GM19193 (cell line): ENCODE data around the gene PFKP.

ENCODE experiments used
- POLR2A ChIP-seq: IDR thresholded peaks from 4 replicates; pipeline ENCODE4 v1.6.1; 2011; ENCODE audit not compliant: insufficient read depth, insufficient read length; ENCODE audit errors: extremely low read depth

Gene PFKP

DNA sequence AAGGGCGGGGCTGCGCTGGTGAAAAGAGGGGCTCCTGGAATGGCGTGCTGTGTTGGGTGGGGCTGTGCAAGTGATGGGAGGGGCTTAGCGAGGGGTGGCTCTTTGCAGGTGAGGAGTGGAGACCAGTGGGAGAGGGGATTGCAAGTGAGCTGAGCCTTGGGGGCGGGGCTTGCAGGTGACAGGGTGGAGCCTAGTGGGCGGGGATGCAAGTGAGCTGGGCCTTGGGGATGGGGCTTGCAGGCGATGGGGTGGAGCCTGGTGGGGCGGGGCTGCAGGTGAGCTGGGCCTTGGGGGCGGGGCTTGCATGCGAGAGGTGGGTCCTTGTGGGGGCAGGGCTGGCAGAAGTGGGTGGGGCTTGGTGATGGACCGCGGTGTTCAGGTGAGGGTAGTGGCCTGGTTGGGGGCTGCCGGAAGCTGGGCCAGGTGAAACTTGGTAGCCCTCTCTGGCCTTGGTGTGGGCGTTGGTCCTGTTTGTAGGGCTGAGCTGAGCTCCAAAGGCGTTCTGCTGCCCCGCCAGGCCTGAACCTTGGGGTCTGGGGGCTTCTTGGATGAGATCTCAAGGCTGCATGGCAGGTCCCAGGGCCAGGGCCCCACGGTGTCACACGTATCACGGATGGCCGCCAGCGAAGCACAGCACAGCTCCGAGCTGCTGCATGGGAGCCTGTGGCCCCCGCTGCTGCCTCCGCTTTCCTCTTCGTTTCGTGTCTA lies 106.0 kb downstream of the PFKP start:
- TF ChIP-seq POLR2A = no peak

DNA sequence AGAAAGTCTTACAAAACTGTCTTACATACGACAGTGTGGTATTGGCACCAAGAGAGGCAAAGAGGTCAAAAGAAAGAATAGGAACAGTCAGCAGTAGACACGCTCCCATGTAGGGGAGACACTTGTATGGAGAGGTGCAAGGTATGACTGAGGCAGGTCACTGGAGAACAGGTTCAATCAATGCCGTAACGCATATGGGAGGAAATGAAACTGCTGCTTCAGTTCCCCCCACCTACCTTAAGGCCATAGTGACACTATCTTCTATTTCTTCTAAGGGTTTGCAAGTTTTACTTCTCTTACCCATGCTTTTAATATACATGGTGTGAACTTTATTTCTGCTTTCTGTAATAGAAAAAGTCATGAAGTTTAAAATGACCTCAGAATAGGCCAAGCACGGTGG lies 110.7 kb downstream of the PFKP start:
- TF ChIP-seq POLR2A = no peak

DNA sequence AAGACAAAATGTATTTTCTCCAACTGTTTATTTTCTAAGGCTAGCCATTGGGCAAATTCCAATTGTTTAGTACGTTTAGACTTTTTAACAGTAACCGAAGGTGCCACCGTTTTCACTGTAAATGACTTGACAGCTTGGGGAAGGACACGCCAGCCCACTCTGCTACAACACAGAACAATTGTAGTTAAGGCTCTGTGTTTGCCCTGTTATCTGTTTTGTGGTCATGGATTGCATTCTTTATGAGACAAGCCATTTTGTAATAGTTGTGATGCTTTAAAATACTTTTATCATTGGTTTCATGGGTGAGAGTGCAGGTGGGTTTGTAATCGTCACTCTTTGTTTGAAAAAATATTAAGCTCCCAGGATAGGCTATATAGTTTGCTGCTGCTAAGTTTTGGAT lies 111.8 kb downstream of the PFKP start:
- no peak for TF ChIP-seq POLR2A

DNA sequence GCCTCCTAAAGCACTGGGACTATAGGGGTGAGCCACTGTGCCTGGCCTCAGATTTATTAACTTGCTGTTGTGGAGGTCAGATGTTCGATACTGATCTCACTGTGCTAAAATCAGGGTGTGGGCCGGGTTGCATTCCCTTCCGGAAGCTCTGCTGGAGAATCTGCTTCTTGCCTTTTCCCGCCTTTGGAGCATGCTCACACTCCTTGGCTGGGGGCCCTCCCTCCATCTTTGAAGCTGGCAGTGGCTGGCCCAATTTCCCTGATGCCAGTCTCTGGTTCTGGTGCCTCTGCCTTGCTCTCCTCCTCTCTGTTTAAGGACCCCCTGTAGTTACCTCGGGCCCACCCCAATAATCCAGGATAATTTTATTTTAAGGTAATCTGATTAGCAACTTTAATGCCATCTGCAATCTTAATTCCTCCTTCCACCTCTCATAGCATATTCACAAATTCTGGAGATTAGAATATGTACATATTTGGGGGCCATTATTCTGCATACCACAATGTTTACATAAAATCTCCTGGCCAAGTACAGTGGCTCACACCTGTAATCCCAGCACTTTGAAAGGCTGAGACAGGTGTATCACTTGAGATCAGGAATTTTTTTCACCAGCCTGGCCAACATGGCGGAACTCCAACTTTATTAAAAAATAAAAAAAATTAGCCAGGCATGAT lies 113.1 kb downstream of the PFKP start:
- TF ChIP-seq POLR2A = no peak

DNA sequence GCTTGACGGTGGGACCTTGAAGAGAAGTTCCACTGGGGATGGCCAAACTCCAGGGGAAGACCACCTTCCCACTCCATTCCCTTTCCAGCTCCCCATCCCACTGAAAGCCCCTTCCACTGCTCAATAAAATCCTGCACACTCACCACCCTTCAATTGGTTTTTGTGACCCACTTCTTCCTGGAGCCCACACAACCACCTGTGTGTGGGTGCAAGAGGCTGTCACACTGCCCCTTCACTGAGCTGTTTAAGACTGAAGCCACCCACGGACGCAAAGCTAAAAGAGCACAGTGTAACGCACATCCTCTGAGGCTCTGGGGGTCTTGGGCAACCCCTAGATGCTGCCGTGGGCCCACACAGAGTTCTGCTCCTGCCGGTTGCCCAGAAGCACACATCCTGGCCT lies 118.0 kb downstream of the PFKP start:
- no peak for TF ChIP-seq POLR2A

DNA sequence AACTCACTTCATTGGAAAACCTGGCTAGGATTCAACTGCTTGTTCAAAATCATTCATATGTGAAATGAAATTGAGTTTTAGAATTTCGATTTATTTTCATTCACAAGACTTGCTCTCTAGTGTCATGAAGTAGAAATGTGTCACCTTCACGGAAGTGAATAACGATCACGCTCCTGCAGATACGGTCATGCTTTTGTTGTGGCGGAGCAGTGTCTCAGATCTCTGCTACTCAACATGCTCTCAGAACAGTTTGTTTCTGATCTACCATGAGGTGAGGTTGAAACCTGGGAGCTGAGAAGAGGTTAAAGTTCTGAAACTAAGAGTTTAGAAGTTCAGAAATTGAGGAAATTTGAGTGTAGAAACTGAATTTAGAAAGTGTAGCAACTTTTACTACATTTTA lies 119.0 kb downstream of the PFKP start:
- TF ChIP-seq POLR2A = no peak
